Sigmoid colon (tissue), 4 donors: ENCODE data around the gene SPATS1.

ENCODE experiments used
- CTCF ChIP-seq, 4 experiments: fragments of 450-650 bp in 3 of 4; fragments of 200-600 bp in 1 of 4; IDR thresholded peaks; one replicate each; pipeline ENCODE4 v1.5.1; 2016 to 2019; ENCODE audit warnings: antibody characterized with exemption in 4 of 4, mild to moderate bottlenecking in 3 of 4, moderate library complexity in 2 of 4
- POLR2AphosphoS5 ChIP-seq, 4 donors: sonication (generic); formaldehyde crosslinking; IDR thresholded peaks; one replicate each; pipeline ENCODE4 v1.6.1; 2017; ENCODE audit warnings: antibody characterized with exemption in 4 of 4

- TF ChIP-seq CTCF (IDR thresholded peaks at IDR 0.05) (no peak), POLR2AphosphoS5 (IDR thresholded peaks at IDR 0.05) (no peak)
Observed at GRCh38 chr6:44309631-44310030, 32.8 kb upstream of the SPATS1 start.
